Tibial artery (tissue), 4 donors: ENCODE measurements around the gene UBR3.

Experiments
- DNase-seq, 2 donors: peaks; one replicate each; pipeline ENCODE4 v3.0.0-alpha.2; 2019
- H3K27ac ChIP-seq, 2 donors: fragments of 200-600 bp; sonication (generic) in 1 of 2; 1 replicate in 1 of 2; 2 replicates in 1 of 2; pipeline ENCODE4 v1.5.1; 2018 to 2019; ENCODE audit warnings: mild to moderate bottlenecking in 1 of 2
- H3K27me3 ChIP-seq, 2 donors: fragments of 200-600 bp; sonication (generic) in 1 of 2; one replicate each; pipeline versions ENCODE4 v1.5.1 to v1.6.0; 2016 to 2019
- H3K36me3 ChIP-seq, 3 donors: fragments of 200-600 bp; sonication (generic) in 2 of 3; one replicate each; pipeline ENCODE4 v1.5.1; 2016 to 2019; ENCODE audit warnings: mild to moderate bottlenecking in 2 of 3
- H3K4me1 ChIP-seq, 4 donors: fragments of 200-600 bp; sonication (generic) in 2 of 4; 1 replicate in 3 of 4; 2 replicates in 1 of 4; pipeline ENCODE4 v1.5.1; 2016 to 2019
- H3K4me3 ChIP-seq, 2 donors: fragments of 200-600 bp; sonication (generic) in 1 of 2; 1 replicate in 1 of 2; 2 replicates in 1 of 2; pipeline ENCODE4 v1.5.1; 2018 to 2019; ENCODE audit warnings: mild to moderate bottlenecking in 2 of 2
- H3K9me3 ChIP-seq, 3 donors: fragments of 200-600 bp; sonication (generic) in 1 of 3; one replicate each; pipeline ENCODE4 v1.5.1; 2016 to 2019
- intact Hi-C: fragments of 100-400 bp; cut with DNase I; formaldehyde crosslinking; loops from one replicate; pipeline ENCODE4 v1.15.0; 2023; ENCODE audit warnings: low total_unique reads
- TF ChIP-seq, protein P1 (sequence below), 2 experiments: fragments of 200-600 bp in 1 of 2; fragments of 450-650 bp in 1 of 2; IDR thresholded peaks; one replicate each; pipeline ENCODE4 v1.5.1; 2017 to 2019; ENCODE audit warnings: antibody characterized with exemption in 2 of 2, mild to moderate bottlenecking in 1 of 2, moderate library complexity in 1 of 2

UBR3 gene

GRCh38 chr2:169997140-169997887, 170.1 kb downstream of the UBR3 start:
- H3K27ac ChIP-seq = no peak overlapping the region
- no peak for DNase-seq
- H3K9me3 ChIP-seq = no peaks in the 10 kb centered on the region
- no peaks in the 10 kb centered on the region for H3K27me3 ChIP-seq
- intact Hi-C loops = no loop called here
- TF ChIP-seq, protein P1, sequence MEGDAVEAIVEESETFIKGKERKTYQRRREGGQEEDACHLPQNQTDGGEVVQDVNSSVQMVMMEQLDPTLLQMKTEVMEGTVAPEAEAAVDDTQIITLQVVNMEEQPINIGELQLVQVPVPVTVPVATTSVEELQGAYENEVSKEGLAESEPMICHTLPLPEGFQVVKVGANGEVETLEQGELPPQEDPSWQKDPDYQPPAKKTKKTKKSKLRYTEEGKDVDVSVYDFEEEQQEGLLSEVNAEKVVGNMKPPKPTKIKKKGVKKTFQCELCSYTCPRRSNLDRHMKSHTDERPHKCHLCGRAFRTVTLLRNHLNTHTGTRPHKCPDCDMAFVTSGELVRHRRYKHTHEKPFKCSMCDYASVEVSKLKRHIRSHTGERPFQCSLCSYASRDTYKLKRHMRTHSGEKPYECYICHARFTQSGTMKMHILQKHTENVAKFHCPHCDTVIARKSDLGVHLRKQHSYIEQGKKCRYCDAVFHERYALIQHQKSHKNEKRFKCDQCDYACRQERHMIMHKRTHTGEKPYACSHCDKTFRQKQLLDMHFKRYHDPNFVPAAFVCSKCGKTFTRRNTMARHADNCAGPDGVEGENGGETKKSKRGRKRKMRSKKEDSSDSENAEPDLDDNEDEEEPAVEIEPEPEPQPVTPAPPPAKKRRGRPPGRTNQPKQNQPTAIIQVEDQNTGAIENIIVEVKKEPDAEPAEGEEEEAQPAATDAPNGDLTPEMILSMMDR (IDR thresholded peaks at IDR 0.05) = no peak
- H3K36me3 ChIP-seq = peaks cover 14 to 27% (median 23%) of the 10 kb centered on the region in 3 donors
- no peaks in the 10 kb centered on the region for H3K4me1 ChIP-seq
- no peak overlapping the region for H3K4me3 ChIP-seq

- DNase-seq = no peak
- Histone ChIP-seq H3K36me3 (peaks cover 23 to 42% (median 39%) of the 10 kb centered on the region in 3 donors), H3K27me3 (no peaks in the 10 kb centered on the region), H3K27ac (no peak overlapping the region), H3K9me3 (no peaks in the 10 kb centered on the region), H3K4me1 (no peaks in the 10 kb centered on the region), H3K4me3 (no peak overlapping the region)
- intact Hi-C loops = no loop called here
- TF ChIP-seq, protein P1 (IDR thresholded peaks at IDR 0.05) = no peak
Observed at GRCh38 chr2:169999054-169999453, 171.8 kb downstream of the UBR3 start.

- intact Hi-C loops = no loop called here
- Histone ChIP-seq H3K4me3 (no peak overlapping the region), H3K4me1 (no peaks in the 10 kb centered on the region), H3K27ac (no peak overlapping the region), H3K9me3 (no peaks in the 10 kb centered on the region), H3K27me3 (no peaks in the 10 kb centered on the region), H3K36me3 (peaks cover 23 to 57% (median 38%) of the 10 kb centered on the region in 3 donors)
- DNase-seq = no peak
- TF ChIP-seq, protein P1 (IDR thresholded peaks at IDR 0.05) = no peak
Observed at GRCh38 chr2:170002096-170002495, 174.8 kb downstream of the UBR3 start.

GRCh38 chr2:170005702-170006101, 178.4 kb downstream of the UBR3 start:
- Histone ChIP-seq H3K9me3 (no peaks in the 10 kb centered on the region), H3K4me1 (no peaks in the 10 kb centered on the region), H3K27ac (no peak overlapping the region), H3K4me3 (no peak overlapping the region), H3K36me3 (peaks cover 16 to 56% (median 40%) of the 10 kb centered on the region in 3 donors), H3K27me3 (no peaks in the 10 kb centered on the region)
- intact Hi-C loops = no loop called here
- TF ChIP-seq, protein P1 (IDR thresholded peaks at IDR 0.05) = no peak
- no peak for DNase-seq

DNA sequence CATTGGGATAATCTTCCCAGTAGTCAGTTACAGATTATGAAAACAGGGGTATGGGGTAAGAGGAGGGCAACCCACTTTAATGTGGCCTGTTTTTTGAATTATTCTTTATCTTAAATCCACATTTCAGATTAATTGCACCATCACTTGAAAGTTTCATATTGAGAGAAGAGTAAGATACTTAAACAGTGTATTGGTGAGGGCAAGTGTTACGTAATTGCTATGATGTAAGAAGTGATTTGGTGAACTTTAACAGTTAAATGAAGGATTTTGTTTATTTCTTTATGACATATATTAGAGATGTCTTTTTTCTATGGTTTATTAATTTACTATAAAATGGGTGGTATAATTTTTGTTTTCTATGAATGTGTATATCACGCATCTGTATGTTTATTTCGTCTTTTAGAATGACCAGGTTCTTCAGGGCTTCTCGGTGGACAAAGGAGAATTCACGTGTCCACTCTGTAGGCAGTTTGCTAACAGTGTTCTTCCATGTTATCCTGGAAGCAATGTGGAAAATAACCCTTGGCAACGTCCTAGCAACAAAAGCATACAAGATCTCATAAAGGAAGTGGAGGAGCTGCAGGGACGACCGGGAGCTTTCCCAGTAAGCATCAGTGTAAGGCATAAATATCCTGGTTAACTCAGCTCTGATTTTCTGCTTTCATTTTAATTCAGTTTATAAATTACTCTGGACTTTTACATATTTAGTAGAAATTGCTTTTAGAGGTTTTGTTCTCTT, 179.5 kb downstream of the UBR3 start:
- intact Hi-C loops = no loop called here
- H3K27me3 ChIP-seq = no peaks in the 10 kb centered on the region
- TF ChIP-seq, protein P1 (IDR thresholded peaks at IDR 0.05) = no peak
- H3K9me3 ChIP-seq = no peaks in the 10 kb centered on the region
- no peak for DNase-seq
- peaks cover 16 to 46% (median 31%) of the 10 kb centered on the region in 3 donors for H3K36me3 ChIP-seq
- H3K4me1 ChIP-seq = no peaks in the 10 kb centered on the region
- H3K27ac ChIP-seq = no peak overlapping the region
- no peak overlapping the region for H3K4me3 ChIP-seq
